GM19023 (cell line): ENCODE data around the gene ENOX1.

ENCODE experiments used
- ATAC-seq: cut with Tn5 transposase; IDR thresholded peaks from one replicate; pipeline ENCODE4 v1.9.1; 2021; ENCODE audit warnings: mild to moderate bottlenecking, moderate library complexity; ENCODE audit not compliant: unreplicated experiment

Gene ENOX1

GRCh38 chr13:43492745-43493144 is 294.0 kb downstream of the ENOX1 start:
- ATAC-seq, result no peak

GRCh38 chr13:43492311-43492710 is 294.5 kb downstream of the ENOX1 start:
- ATAC-seq, result no peak

- no peak for ATAC-seq
Measured at GRCh38 chr13:43489233-43489632, 297.5 kb downstream of the ENOX1 start.

- ATAC-seq, result no peak
Measured at GRCh38 chr13:43487885-43488284, 298.9 kb downstream of the ENOX1 start.

GRCh38 chr13:43487461-43487860 is 299.3 kb downstream of the ENOX1 start:
- no peak for ATAC-seq

- no peak for ATAC-seq
Measured at GRCh38 chr13:43484432-43485225, 302.1 kb downstream of the ENOX1 start.

- ATAC-seq, result no peak
Measured at GRCh38 chr13:43483930-43484329, 302.8 kb downstream of the ENOX1 start.

- no peak for ATAC-seq
Measured at GRCh38 chr13:43482641-43483040, 304.1 kb downstream of the ENOX1 start.

- ATAC-seq, result no peak
Measured at GRCh38 chr13:43482026-43482425, 304.7 kb downstream of the ENOX1 start.

GRCh38 chr13:43478902-43479301 is 307.9 kb downstream of the ENOX1 start:
- no peak for ATAC-seq

GRCh38 chr13:43478211-43478610 is 308.6 kb downstream of the ENOX1 start:
- ATAC-seq, result no peak

- ATAC-seq, result no peak
Measured at GRCh38 chr13:43475140-43475539, 311.6 kb downstream of the ENOX1 start.

GRCh38 chr13:43473437-43473836 is 313.3 kb downstream of the ENOX1 start:
- ATAC-seq, result no peak

GRCh38 chr13:43472980-43473379 is 313.8 kb downstream of the ENOX1 start:
- ATAC-seq, result no peak

- no peak for ATAC-seq
Measured at GRCh38 chr13:43472339-43472738, 314.4 kb downstream of the ENOX1 start.

GRCh38 chr13:43470610-43471009 is 316.2 kb downstream of the ENOX1 start:
- no peak for ATAC-seq

- no peak for ATAC-seq
Measured at GRCh38 chr13:43469791-43470190, 317.0 kb downstream of the ENOX1 start.

- no peak for ATAC-seq
Measured at GRCh38 chr13:43464578-43465264, 322.1 kb downstream of the ENOX1 start.

GRCh38 chr13:43448605-43449336 is 338.0 kb downstream of the ENOX1 start:
- ATAC-seq, result no peak

- ATAC-seq, result no peak
Measured at GRCh38 chr13:43446126-43446525, 340.6 kb downstream of the ENOX1 start.

GRCh38 chr13:43445668-43446067 is 341.1 kb downstream of the ENOX1 start:
- ATAC-seq, result no peak

- no peak for ATAC-seq
Measured at GRCh38 chr13:43444081-43444480, 342.7 kb downstream of the ENOX1 start.
